IMR-90 (cell line): Measurements from ENCODE around the gene TTC28. TPM values are rescaled to one million over a fixed set of nuclear protein-coding genes. Genes with fewer than 3 reads are reported as not detected.

ENCODE experiments used
- ATAC-seq: fragments of 200-7000 bp; cut with Tn5 transposase; 2 replicates; pipeline ENCODE4 v1.9.1; 2020; ENCODE audit warnings: low read depth, mild to moderate bottlenecking, moderate library complexity
- BruUV-seq: library from RNA; stranded (reverse); fragments of 400-500 nt; replicated peaks from 2 replicates; lab custom pipeline; 2021; lab: Mats Ljungman, UMichigan
- CTCF ChIA-PET: fragments of 300-600 bp; formaldehyde crosslinking; extraction: SDS; loops from one replicate; lab custom pipeline; 2021; ENCODE audit warnings: antibody characterized with exemption; lab: Yijun Ruan, JAX
- POLR2A ChIA-PET: fragments of 300-600 bp; sonication (Branson Sonifier 250); formaldehyde crosslinking; loops from one replicate; lab custom pipeline; 2022; ENCODE audit warnings: antibody characterized with exemption; ENCODE audit not compliant: unreplicated experiment; lab: Charles Lee
- DNase-seq: peaks from one replicate; pipeline ENCODE4 v3.0.0; 2013
- H2AFZ ChIP-seq: replicated peaks from 2 replicates; pipeline ENCODE3; 2013; ENCODE audit warnings: low read length, mild to moderate bottlenecking; ENCODE audit not compliant: poor library complexity
- H2AK5ac ChIP-seq: 2 replicates; pipeline ENCODE4 v1.6.1; 2013; ENCODE audit warnings: low read depth, low read length, inconsistent platforms
- H2AK9ac ChIP-seq: replicated peaks from 2 replicates; pipeline ENCODE3; 2013; ENCODE audit warnings: mild to moderate bottlenecking, low read depth, low read length, moderate library complexity; ENCODE audit not compliant: poor library complexity
- H2BK120ac ChIP-seq: 2 replicates; pipeline ENCODE4 v1.6.1; 2013; ENCODE audit warnings: low read depth, low read length, inconsistent platforms
- H2BK15ac ChIP-seq: 3 replicates; pipeline ENCODE4 v1.6.1; 2013; ENCODE audit warnings: low read depth, low read length, inconsistent platforms
- H2BK20ac ChIP-seq: 2 replicates; pipeline ENCODE4 v1.6.1; 2013; ENCODE audit warnings: low read depth, mild to moderate bottlenecking, inconsistent platforms, low read length, moderate library complexity
- H2BK5ac ChIP-seq: 2 replicates; pipeline ENCODE4 v1.6.1; 2013; ENCODE audit warnings: mild to moderate bottlenecking, low read depth, low read length, inconsistent platforms; ENCODE audit not compliant: poor library complexity, severe bottlenecking
- H3K14ac ChIP-seq: replicated peaks from 2 replicates; pipeline ENCODE4 v1.6.1; 2013; ENCODE audit warnings: low read depth, low read length, inconsistent platforms
- H3K18ac ChIP-seq: 2 replicates; pipeline ENCODE4 v1.6.1; 2013; ENCODE audit warnings: low read depth, low read length, control low read depth
- H3K23ac ChIP-seq: 2 replicates; pipeline ENCODE4 v1.6.1; 2013; ENCODE audit warnings: low read depth, low read length, inconsistent platforms
- H3K27ac ChIP-seq: 2 replicates; pipeline ENCODE4 v1.5.1; 2013; ENCODE audit warnings: mild to moderate bottlenecking, control low read depth, low read length; ENCODE audit not compliant: insufficient read depth
- H3K27me3 ChIP-seq: 2 replicates; pipeline ENCODE4 v1.6.1; 2013; ENCODE audit warnings: low read length; ENCODE audit not compliant: control insufficient read depth, insufficient read depth
- H3K36me3 ChIP-seq: 2 replicates; pipeline ENCODE4 v1.6.1; 2013; ENCODE audit warnings: low read length, mixed read lengths; ENCODE audit not compliant: control insufficient read depth, insufficient read depth
- H3K4ac ChIP-seq: 2 replicates; pipeline ENCODE4 v1.6.1; 2013; ENCODE audit warnings: low read depth, low read length, inconsistent platforms
- H3K4me1 ChIP-seq: 2 replicates; pipeline ENCODE4 v1.6.1; 2013; ENCODE audit warnings: low read length, mixed read lengths; ENCODE audit not compliant: control insufficient read depth, insufficient read depth
- H3K4me2 ChIP-seq: 2 replicates; pipeline ENCODE4 v1.6.1; 2013; ENCODE audit warnings: low read depth, mild to moderate bottlenecking, control low read depth, low read length, moderate library complexity
- H3K4me3 ChIP-seq: 2 replicates; pipeline ENCODE4 v1.5.1; 2013; ENCODE audit warnings: low read depth, mild to moderate bottlenecking, control low read depth, low read length, moderate library complexity; ENCODE audit not compliant: insufficient read depth
- H3K56ac ChIP-seq: 2 replicates; pipeline ENCODE4 v1.6.1; 2013; ENCODE audit warnings: low read length, inconsistent platforms; ENCODE audit not compliant: insufficient read depth; ENCODE audit errors: extremely low read depth
- H3K79me1 ChIP-seq, 2 experiments: 2 replicates each; pipeline ENCODE4 v1.6.1; 2013; ENCODE audit warnings: low read length in 2 of 2, inconsistent platforms in 1 of 2, low read depth in 1 of 2
- H3K9ac ChIP-seq: 2 replicates; pipeline ENCODE4 v1.6.1; 2013; ENCODE audit warnings: low read depth, low read length, control low read depth
- H3K9me1 ChIP-seq: 2 replicates; pipeline ENCODE4 v1.6.1; 2013; ENCODE audit warnings: low read length, inconsistent platforms; ENCODE audit not compliant: insufficient read depth
- H3K9me3 ChIP-seq: 2 replicates; pipeline ENCODE4 v1.6.1; 2013; ENCODE audit warnings: low read length; ENCODE audit not compliant: control insufficient read depth, insufficient read depth
- H4K20me1 ChIP-seq: 2 replicates; pipeline ENCODE4 v1.6.1; 2013; ENCODE audit warnings: low read length, inconsistent platforms; ENCODE audit not compliant: insufficient read depth
- H4K5ac ChIP-seq: 2 replicates; pipeline ENCODE4 v1.6.1; 2013; ENCODE audit warnings: mild to moderate bottlenecking, low read depth, low read length, control low read depth
- H4K8ac ChIP-seq, 2 experiments: 2 replicates each; pipeline ENCODE4 v1.6.1; 2013; ENCODE audit warnings: low read depth in 2 of 2, low read length in 2 of 2, control low read depth in 1 of 2, inconsistent platforms in 1 of 2
- H4K91ac ChIP-seq: 2 replicates; pipeline ENCODE4 v1.6.1; 2013; ENCODE audit warnings: low read depth, low read length, inconsistent platforms; ENCODE audit not compliant: insufficient read depth
- BHLHE40 ChIP-seq: fragments of 150-350 bp; IDR thresholded peaks from 2 replicates; pipeline ENCODE4 v1.6.1; 2016; ENCODE audit warnings: mild to moderate bottlenecking, low read depth, low read length
- CEBPB ChIP-seq: IDR thresholded peaks from 2 replicates; pipeline ENCODE4 v1.6.1; 2012; ENCODE audit warnings: low read depth, low read length, improper control_type of control experiment
- CHD1 ChIP-seq: IDR thresholded peaks from 2 replicates; pipeline ENCODE4 v1.6.1; 2012; ENCODE audit warnings: low read depth, low read length, improper control_type of control experiment
- FOS ChIP-seq: fragments of 150-350 bp; IDR thresholded peaks from 2 replicates; pipeline ENCODE4 v1.6.1; 2016; ENCODE audit warnings: low read depth, low read length
- MAFK ChIP-seq: IDR thresholded peaks from 2 replicates; pipeline ENCODE4 v1.6.1; 2012; ENCODE audit warnings: low read depth, low read length, improper control_type of control experiment
- MAZ ChIP-seq: IDR thresholded peaks from 2 replicates; pipeline ENCODE4 v1.6.1; 2012; ENCODE audit warnings: low read depth, mild to moderate bottlenecking, low read length, improper control_type of control experiment, moderate library complexity, borderline replicate concordance
- MXI1 ChIP-seq: IDR thresholded peaks from 2 replicates; pipeline ENCODE4 v1.6.1; 2012; ENCODE audit warnings: low read depth, mild to moderate bottlenecking, low read length, moderate library complexity, borderline replicate concordance
- NFE2L2 ChIP-seq: fragments of 150-350 bp; IDR thresholded peaks from 2 replicates; pipeline ENCODE4 v1.6.1; 2016; ENCODE audit warnings: low read depth, mild to moderate bottlenecking, low read length
- POLR2A ChIP-seq: IDR thresholded peaks from 2 replicates; pipeline ENCODE4 v1.6.1; 2012; ENCODE audit warnings: mild to moderate bottlenecking, low read depth, low read length
- RAD21 ChIP-seq: IDR thresholded peaks from 2 replicates; pipeline ENCODE4 v1.6.1; 2012; ENCODE audit warnings: low read length, improper control_type of control experiment
- RCOR1 ChIP-seq: IDR thresholded peaks from 2 replicates; pipeline ENCODE4 v1.6.1; 2012; ENCODE audit warnings: mild to moderate bottlenecking, low read length, improper control_type of control experiment; ENCODE audit not compliant: insufficient replicate concordance
- RFX5 ChIP-seq: IDR thresholded peaks from 2 replicates; pipeline ENCODE4 v1.8.0; 2012; ENCODE audit warnings: low read depth, mild to moderate bottlenecking, low read length, moderate library complexity
- SMC3 ChIP-seq: fragments of 150-350 bp; IDR thresholded peaks from 2 replicates; pipeline ENCODE4 v1.6.1; 2016; ENCODE audit warnings: low read depth, mild to moderate bottlenecking, antibody characterized with exemption, low read length, moderate library complexity
- WGBS, 2 experiments: methylation state at CpG; one replicate each; pipeline versions ENCODE4 v1.1.5 to v1.1.7; 2013; ENCODE audit warnings: missing lambda C conversion rate in 2 of 2; ENCODE audit not compliant: insufficient read length in 1 of 2; ENCODE audit errors: extremely low coverage in 2 of 2; 5-methylcytosine and 5-hydroxymethylcytosine counted together
- dilution Hi-C: fragments of 300-500 bp; cut with HindIII; formaldehyde crosslinking; loops from one replicate; pipeline ENCODE4 v1.14.3; 2018; ENCODE audit warnings: low sequenced_read_pairs; ENCODE audit not compliant: unreplicated experiment
- in situ Hi-C: fragments of 300-500 bp; cut with MboI; formaldehyde crosslinking; loops from 3 replicates; pipeline ENCODE4 v1.14.3; 2019; ENCODE audit warnings: low sequenced_read_pairs, inconsistent platforms, mixed read lengths
- intact Hi-C: fragments of 100-400 bp; cut with micrococcal nuclease; formaldehyde crosslinking; loops from 2 replicates; pipeline ENCODE4 v1.10.0; 2022
- polyA plus RNA-seq, 3 experiments: library from polyadenylated mRNA; depleted of rRNA; stranded (reverse); fragments of >200 nt; gene quantifications; 2 replicates each; pipeline ENCODE4 v1.2.3, GENCODE V29; 2012; ENCODE audit warnings: low replicate concordance in 1 of 3
- total RNA-seq: library from RNA; depleted of rRNA; stranded (reverse); fragments of >200 nt; gene quantifications from 2 replicates; pipeline ENCODE4 v1.2.3, GENCODE V29; 2012
- TF ChIP-seq, protein P1 (sequence below): fragments of 150-350 bp; IDR thresholded peaks from 2 replicates; pipeline ENCODE4 v1.6.1; 2016; ENCODE audit warnings: low read depth, mild to moderate bottlenecking, low read length, moderate library complexity, borderline replicate concordance
- TF ChIP-seq, protein P2 (sequence below): fragments of 150-350 bp; IDR thresholded peaks from 2 replicates; pipeline ENCODE4 v1.6.1; 2017; ENCODE audit warnings: mild to moderate bottlenecking, antibody characterized with exemption, low read length, low read depth
- TF ChIP-seq, protein P3 (sequence below): conservative IDR thresholded peaks from 2 replicates; pipeline ENCODE4 v1.5.1; 2012; ENCODE audit warnings: mild to moderate bottlenecking, low read depth, low read length, improper control_type of control experiment

Gene TTC28
- total and polyA plus RNA-seq, 2 of the 4 experiments (the other 2 are of a cell fraction) = 5.6 to 13.3 TPM

DNA sequence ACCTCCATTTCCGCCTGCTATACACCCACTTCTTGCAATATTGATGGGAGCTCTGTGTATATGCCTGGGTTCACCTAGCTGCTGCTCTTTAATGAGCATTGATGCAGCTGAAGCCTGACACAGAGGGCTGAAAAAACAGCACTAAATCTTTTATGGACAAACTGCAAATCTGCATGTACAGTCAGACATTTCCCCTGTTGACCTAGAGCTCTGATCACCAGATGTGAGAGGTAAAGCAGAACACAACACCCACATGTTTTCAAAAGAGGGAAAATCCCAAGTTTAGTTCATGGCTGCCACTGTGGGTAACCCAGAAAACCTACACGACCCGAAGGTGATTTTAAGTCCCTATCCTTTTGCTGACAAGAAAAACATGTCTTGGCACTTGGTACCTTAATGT is 457.6 kb downstream of the TTC28 start:
- no peak overlapping the region for H3K14ac ChIP-seq
- H3K4me3 ChIP-seq = no peak overlapping the region
- DNase-seq = peak; percentile 41
- intact Hi-C loops (loop anchor here (5.0 kb wide), 1 partner anchor 455 kb away; the partner anchor contains the start of gene TTC28), dilution Hi-C loops (no loop called here), in situ Hi-C loops (no loop called here)
- H3K9me3 ChIP-seq = no peaks in the 10 kb centered on the region
- WGBS, 2 experiments = no CpG with 5 or more reads among the region's 3 CpGs
- H2BK120ac ChIP-seq = no peak overlapping the region
- no peak overlapping the region for H2AK9ac ChIP-seq
- no TSS peak for BruUV-seq
- no peak overlapping the region for H2AFZ ChIP-seq
- CTCF ChIA-PET = no interaction called here
- H4K8ac ChIP-seq = no peak overlapping the region
- H4K20me1 ChIP-seq = peaks cover 3% of the 10 kb centered on the region; the same call in 1 of the 2 replicates
- no peaks in the 10 kb centered on the region for H3K79me1 ChIP-seq
- H3K4me2 ChIP-seq = no peak overlapping the region
- H3K9me1 ChIP-seq = peaks cover 5% of the 10 kb centered on the region; the same call in 1 of the 2 replicates
- H2BK15ac ChIP-seq = no peak overlapping the region
- H3K27me3 ChIP-seq = no peaks in the 10 kb centered on the region
- no peak overlapping the region for H3K56ac ChIP-seq
- ATAC-seq = no peak
- TF ChIP-seq CEBPB (no peak), MAFK (no peak), RAD21 (no peak), MAZ (no peak), FOS (no peak), BHLHE40 (no peak), MXI1 (no peak), SMC3 (no peak), RCOR1 (no peak), RFX5 (no peak), CHD1 (no peak), NFE2L2 (no peak), POLR2A (no peak)
- TF ChIP-seq, protein P1, sequence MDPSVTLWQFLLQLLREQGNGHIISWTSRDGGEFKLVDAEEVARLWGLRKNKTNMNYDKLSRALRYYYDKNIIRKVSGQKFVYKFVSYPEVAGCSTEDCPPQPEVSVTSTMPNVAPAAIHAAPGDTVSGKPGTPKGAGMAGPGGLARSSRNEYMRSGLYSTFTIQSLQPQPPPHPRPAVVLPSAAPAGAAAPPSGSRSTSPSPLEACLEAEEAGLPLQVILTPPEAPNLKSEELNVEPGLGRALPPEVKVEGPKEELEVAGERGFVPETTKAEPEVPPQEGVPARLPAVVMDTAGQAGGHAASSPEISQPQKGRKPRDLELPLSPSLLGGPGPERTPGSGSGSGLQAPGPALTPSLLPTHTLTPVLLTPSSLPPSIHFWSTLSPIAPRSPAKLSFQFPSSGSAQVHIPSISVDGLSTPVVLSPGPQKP = no peak
- TF ChIP-seq, protein P2, sequence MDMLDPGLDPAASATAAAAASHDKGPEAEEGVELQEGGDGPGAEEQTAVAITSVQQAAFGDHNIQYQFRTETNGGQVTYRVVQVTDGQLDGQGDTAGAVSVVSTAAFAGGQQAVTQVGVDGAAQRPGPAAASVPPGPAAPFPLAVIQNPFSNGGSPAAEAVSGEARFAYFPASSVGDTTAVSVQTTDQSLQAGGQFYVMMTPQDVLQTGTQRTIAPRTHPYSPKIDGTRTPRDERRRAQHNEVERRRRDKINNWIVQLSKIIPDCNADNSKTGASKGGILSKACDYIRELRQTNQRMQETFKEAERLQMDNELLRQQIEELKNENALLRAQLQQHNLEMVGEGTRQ = no peak
- TF ChIP-seq, protein P3, sequence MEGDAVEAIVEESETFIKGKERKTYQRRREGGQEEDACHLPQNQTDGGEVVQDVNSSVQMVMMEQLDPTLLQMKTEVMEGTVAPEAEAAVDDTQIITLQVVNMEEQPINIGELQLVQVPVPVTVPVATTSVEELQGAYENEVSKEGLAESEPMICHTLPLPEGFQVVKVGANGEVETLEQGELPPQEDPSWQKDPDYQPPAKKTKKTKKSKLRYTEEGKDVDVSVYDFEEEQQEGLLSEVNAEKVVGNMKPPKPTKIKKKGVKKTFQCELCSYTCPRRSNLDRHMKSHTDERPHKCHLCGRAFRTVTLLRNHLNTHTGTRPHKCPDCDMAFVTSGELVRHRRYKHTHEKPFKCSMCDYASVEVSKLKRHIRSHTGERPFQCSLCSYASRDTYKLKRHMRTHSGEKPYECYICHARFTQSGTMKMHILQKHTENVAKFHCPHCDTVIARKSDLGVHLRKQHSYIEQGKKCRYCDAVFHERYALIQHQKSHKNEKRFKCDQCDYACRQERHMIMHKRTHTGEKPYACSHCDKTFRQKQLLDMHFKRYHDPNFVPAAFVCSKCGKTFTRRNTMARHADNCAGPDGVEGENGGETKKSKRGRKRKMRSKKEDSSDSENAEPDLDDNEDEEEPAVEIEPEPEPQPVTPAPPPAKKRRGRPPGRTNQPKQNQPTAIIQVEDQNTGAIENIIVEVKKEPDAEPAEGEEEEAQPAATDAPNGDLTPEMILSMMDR = no peak
- H4K91ac ChIP-seq = no peak overlapping the region
- H3K4me1 ChIP-seq = peaks cover 3% of the 10 kb centered on the region
- H4K5ac ChIP-seq = no peak overlapping the region
- H3K18ac ChIP-seq = no peak overlapping the region
- H2BK5ac ChIP-seq = no peak overlapping the region
- no peak overlapping the region for H3K23ac ChIP-seq
- POLR2A ChIA-PET = no interaction called here
- H3K4ac ChIP-seq = no peak overlapping the region
- H3K27ac ChIP-seq = no peak overlapping the region
- H3K36me3 ChIP-seq = no peaks in the 10 kb centered on the region
- H3K9ac ChIP-seq = no peak overlapping the region
- H2AK5ac ChIP-seq = no peak overlapping the region
- no peak overlapping the region for H2BK20ac ChIP-seq
